HS-5 (cell line): Measurements from ENCODE around the gene XIRP2.
"Not testable (repeated sequence)": the region's sequence is repeated elsewhere in the genome, so short reads cannot be mapped to it uniquely, and the experiment has no call there.

ENCODE experiments used
- DNase-seq: peaks from one replicate; pipeline ENCODE4 v3.0.0-alpha.2; 2012; ENCODE audit warnings: low read depth

XIRP2 gene

GRCh38 chr2:166942377-166942776 is 54.1 kb downstream of the XIRP2 start:
- no peak for DNase-seq

GRCh38 chr2:166944909-166945308 is 56.6 kb downstream of the XIRP2 start:
- DNase-seq = no peak

GRCh38 chr2:166957686-166958085 is 69.4 kb downstream of the XIRP2 start:
- no peak for DNase-seq

- DNase-seq = no peak
Measured at GRCh38 chr2:166958986-166959481, 70.8 kb downstream of the XIRP2 start.

GRCh38 chr2:166959556-166959955 is 71.3 kb downstream of the XIRP2 start:
- no peak for DNase-seq

- no peak for DNase-seq
Measured at GRCh38 chr2:166960702-166961270, 72.5 kb downstream of the XIRP2 start.

- DNase-seq = no peak
Measured at GRCh38 chr2:166961933-166962332, 73.7 kb downstream of the XIRP2 start.

- no peak for DNase-seq
Measured at GRCh38 chr2:166969486-166969885, 81.2 kb downstream of the XIRP2 start.

GRCh38 chr2:166972002-166972401 is 83.7 kb downstream of the XIRP2 start:
- DNase-seq = no peak

- no peak for DNase-seq
Measured at GRCh38 chr2:166972418-166972817, 84.1 kb downstream of the XIRP2 start.

GRCh38 chr2:166984188-166984587 is 95.9 kb downstream of the XIRP2 start:
- DNase-seq = no peak

- peak; percentile 28 for DNase-seq
Measured at GRCh38 chr2:166984797-166985196, 96.5 kb downstream of the XIRP2 start.

- no peak for DNase-seq
Measured at GRCh38 chr2:166994588-166995336, 106.5 kb downstream of the XIRP2 start.

- DNase-seq = no peak
Measured at GRCh38 chr2:166996465-166996864, 108.2 kb downstream of the XIRP2 start.

GRCh38 chr2:167001165-167001564 is 112.9 kb downstream of the XIRP2 start:
- no peak for DNase-seq

- DNase-seq = peak; percentile 39
Measured at GRCh38 chr2:167005096-167005495, 116.8 kb downstream of the XIRP2 start.

GRCh38 chr2:167013227-167013626 is 124.9 kb downstream of the XIRP2 start:
- DNase-seq = no peak

GRCh38 chr2:167015806-167016205 is 127.5 kb downstream of the XIRP2 start:
- no peak for DNase-seq

- DNase-seq = no peak
Measured at GRCh38 chr2:167017021-167017420, 128.7 kb downstream of the XIRP2 start.

- no peak for DNase-seq
Measured at GRCh38 chr2:167018590-167018989, 130.3 kb downstream of the XIRP2 start.

- no peak for DNase-seq
Measured at GRCh38 chr2:167028503-167028902, 140.2 kb downstream of the XIRP2 start.

- DNase-seq = not testable (repeated sequence)
Measured at GRCh38 chr2:167034976-167035375, 146.7 kb downstream of the XIRP2 start.

GRCh38 chr2:167048829-167049228 is 160.5 kb downstream of the XIRP2 start:
- no peak for DNase-seq

- DNase-seq = no peak
Measured at GRCh38 chr2:167049659-167050058, 161.4 kb downstream of the XIRP2 start.
